KMS-11 (cell line): ENCODE data around the gene SCARB1.
"Not testable (repeated sequence)": the region's sequence is repeated elsewhere in the genome, so short reads cannot be mapped to it uniquely, and the experiment has no call there.

ENCODE experiments used
- H2AFZ ChIP-seq: fragments of 200-600 bp; sonication (generic); 2 replicates; pipeline ENCODE4 v1.6.1; 2016; ENCODE audit warnings: antibody characterized with exemption, mixed run types, low read depth
- H3K27ac ChIP-seq: fragments of 200-600 bp; sonication (generic); 2 replicates; pipeline ENCODE4 v1.6.1; 2016; ENCODE audit warnings: mild to moderate bottlenecking, mixed run types
- H3K27me3 ChIP-seq: fragments of 200-600 bp; sonication (generic); 2 replicates; pipeline ENCODE4 v1.6.1; 2017; ENCODE audit warnings: mild to moderate bottlenecking, low read depth, mixed run types, moderate library complexity; ENCODE audit not compliant: insufficient read depth
- H3K36me3 ChIP-seq: fragments of 200-600 bp; sonication (generic); 2 replicates; pipeline ENCODE4 v1.6.1; 2017; ENCODE audit warnings: mild to moderate bottlenecking, mixed run types; ENCODE audit not compliant: insufficient read depth
- H3K4me1 ChIP-seq: fragments of 200-600 bp; sonication (generic); 2 replicates; pipeline ENCODE4 v1.6.1; 2016; ENCODE audit warnings: mild to moderate bottlenecking, low read depth, mixed run types; ENCODE audit not compliant: poor library complexity, severe bottlenecking
- H3K4me2 ChIP-seq: fragments of 200-600 bp; sonication (generic); 2 replicates; pipeline ENCODE4 v1.7.0; 2016; ENCODE audit warnings: mild to moderate bottlenecking, mixed run types
- H3K4me3 ChIP-seq: fragments of 200-600 bp; sonication (generic); IDR thresholded peaks from 2 replicates; pipeline ENCODE4 v1.6.1; 2017; ENCODE audit warnings: low read depth, low read length, mixed read lengths; ENCODE audit not compliant: insufficient read depth
- H3K79me2 ChIP-seq: fragments of 200-600 bp; sonication (generic); 2 replicates; pipeline ENCODE4 v1.6.1; 2016; ENCODE audit warnings: low read depth, mixed run types; ENCODE audit not compliant: insufficient read depth
- H3K9ac ChIP-seq: fragments of 200-600 bp; sonication (generic); 2 replicates; pipeline ENCODE4 v1.6.1; 2016; ENCODE audit warnings: mild to moderate bottlenecking, mixed run types
- H4K20me1 ChIP-seq: fragments of 200-600 bp; sonication (generic); 2 replicates; pipeline ENCODE4 v1.6.1; 2016; ENCODE audit warnings: mild to moderate bottlenecking, mixed run types; ENCODE audit not compliant: insufficient read depth
- CTCF ChIP-seq: fragments of 200-600 bp; sonication (generic); conservative IDR thresholded peaks from 2 replicates; pipeline ENCODE4 v1.6.1; 2017; ENCODE audit warnings: low read depth, mild to moderate bottlenecking, antibody characterized with exemption, low read length, moderate library complexity, mixed read lengths

SCARB1 gene

GRCh38 chr12:124893792-124894516, 30.3 kb upstream of the SCARB1 start:
- TF ChIP-seq CTCF = no peak
- Histone ChIP-seq H4K20me1 (no peaks in the 10 kb centered on the region), H2AFZ (no peak overlapping the region), H3K4me2 (no peak overlapping the region), H3K36me3 (no peaks in the 10 kb centered on the region), H3K4me1 (peaks cover 4% of the 10 kb centered on the region), H3K27ac (no peak overlapping the region), H3K9ac (no peak overlapping the region), H3K4me3 (no peak overlapping the region), H3K79me2 (no peaks in the 10 kb centered on the region), H3K27me3 (no peaks in the 10 kb centered on the region)

- Histone ChIP-seq H3K4me3 (no peak overlapping the region), H3K9ac (no peak overlapping the region), H2AFZ (no peak overlapping the region), H3K79me2 (no peaks in the 10 kb centered on the region), H3K4me1 (peaks cover 36% of the 10 kb centered on the region), H3K27me3 (no peaks in the 10 kb centered on the region), H3K36me3 (no peaks in the 10 kb centered on the region), H3K4me2 (no peak overlapping the region), H3K27ac (no peak overlapping the region), H4K20me1 (no peaks in the 10 kb centered on the region)
- TF ChIP-seq CTCF = no peak
Measured at GRCh38 chr12:124888260-124888659, 24.6 kb upstream of the SCARB1 start.

GRCh38 chr12:124887766-124888165, 24.1 kb upstream of the SCARB1 start:
- not testable (repeated sequence) for H3K4me2 ChIP-seq, H4K20me1 ChIP-seq, H3K9ac ChIP-seq, H3K36me3 ChIP-seq, H2AFZ ChIP-seq, H3K27me3 ChIP-seq, H3K4me3 ChIP-seq, H3K79me2 ChIP-seq, H3K27ac ChIP-seq
- peaks cover 41% of the 10 kb centered on the region for H3K4me1 ChIP-seq

- H3K79me2 ChIP-seq = no peaks in the 10 kb centered on the region
- H3K27me3 ChIP-seq = no peaks in the 10 kb centered on the region
- no peaks in the 10 kb centered on the region for H4K20me1 ChIP-seq
- H3K36me3 ChIP-seq = no peaks in the 10 kb centered on the region
- H3K4me1 ChIP-seq = peaks cover 41% of the 10 kb centered on the region
- H2AFZ ChIP-seq = peak overlapping the region; percentile 60; the same call in 1 of the 2 replicates
- peak overlapping the region; percentile 88 for H3K4me2 ChIP-seq
- no peak for TF ChIP-seq CTCF
- no peak overlapping the region for H3K4me3 ChIP-seq
- H3K9ac ChIP-seq = peak overlapping the region; percentile 56
- peak overlapping the region; percentile 92 for H3K27ac ChIP-seq
Measured at GRCh38 chr12:124884587-124885438, 21.1 kb upstream of the SCARB1 start.
